Karpas-422 (cell line): ENCODE data around the gene EME2. TPM values are rescaled to one million over a fixed set of nuclear protein-coding genes. Genes with fewer than 3 reads are reported as not detected.
A peak's percentile ranks its signal among the peaks of the same experiment; 100 is the strongest.

Source experiments
- DNase-seq: peaks from one replicate; pipeline ENCODE4 v3.0.0-alpha.2; 2015
- H2AFZ ChIP-seq: fragments of 200-600 bp; sonication (generic); 2 replicates; pipeline ENCODE4 v1.6.1; 2014; ENCODE audit warnings: antibody characterized with exemption, low read length, mixed read lengths
- H3K27ac ChIP-seq: fragments of 200-600 bp; sonication (generic); 2 replicates; pipeline ENCODE4 v1.5.1; 2014; ENCODE audit warnings: mild to moderate bottlenecking, low read length, moderate library complexity
- H3K27me3 ChIP-seq: fragments of 200-600 bp; sonication (generic); 2 replicates; pipeline ENCODE4 v1.6.1; 2014; ENCODE audit warnings: low read length, mixed read lengths
- H3K36me3 ChIP-seq: fragments of 200-600 bp; sonication (generic); 2 replicates; pipeline ENCODE4 v1.6.1; 2014; ENCODE audit warnings: low read length, mixed read lengths; ENCODE audit not compliant: insufficient read depth
- H3K4me1 ChIP-seq: fragments of 200-600 bp; sonication (generic); 2 replicates; pipeline ENCODE4 v1.6.1; 2014; ENCODE audit warnings: mild to moderate bottlenecking, low read length, mixed read lengths
- H3K4me2 ChIP-seq: fragments of 200-600 bp; sonication (generic); 2 replicates; pipeline ENCODE4 v1.6.1; 2014; ENCODE audit warnings: low read length, low read depth, mild to moderate bottlenecking; ENCODE audit not compliant: poor library complexity, severe bottlenecking
- H3K4me3 ChIP-seq: fragments of 200-600 bp; sonication (generic); 2 replicates; pipeline ENCODE4 v1.5.1; 2014; ENCODE audit warnings: mild to moderate bottlenecking, antibody characterized with exemption, low read length, mixed read lengths
- H3K79me2 ChIP-seq: fragments of 200-600 bp; sonication (generic); 2 replicates; pipeline ENCODE4 v1.6.1; 2014; ENCODE audit warnings: mild to moderate bottlenecking, low read length, mixed read lengths
- H3K9ac ChIP-seq: fragments of 200-600 bp; sonication (generic); 2 replicates; pipeline ENCODE4 v1.6.0; 2014; ENCODE audit warnings: low read length
- H3K9me2 ChIP-seq: fragments of 200-600 bp; sonication (generic), shearing (Covaris generic); replicated peaks from 2 replicates; pipeline ENCODE4 v1.6.0; 2014; ENCODE audit warnings: mild to moderate bottlenecking, low read length, moderate library complexity; ENCODE audit not compliant: insufficient read depth
- H3K9me3 ChIP-seq: fragments of 300-700, 200-600 bp; sonication (generic); 2 replicates; pipeline ENCODE4 v1.6.1; 2014; ENCODE audit warnings: low read length, mixed read lengths
- H4K20me1 ChIP-seq: fragments of 200-600 bp; sonication (generic); 2 replicates; pipeline ENCODE4 v1.6.1; 2014; ENCODE audit warnings: mild to moderate bottlenecking, antibody characterized with exemption, low read length, low read depth; ENCODE audit not compliant: insufficient read depth
- total RNA-seq: library from RNA; depleted of rRNA; stranded (reverse); fragments of >200 nt; shearing (Covaris generic); gene quantifications from 2 replicates; pipeline ENCODE4 v1.2.3, GENCODE V29; 2014; ENCODE audit warnings: low replicate concordance

Gene EME2
- total RNA-seq, 1 experiment from 2014 or later, result 7.7 TPM

- Histone ChIP-seq H3K27me3 (no peaks in the 10 kb centered on the region), H4K20me1 (no peaks in the 10 kb centered on the region), H3K27ac (no peak overlapping the region), H2AFZ (no peak overlapping the region), H3K9me3 (no peaks in the 10 kb centered on the region), H3K4me3 (no peak overlapping the region), H3K4me2 (no peak overlapping the region), H3K9me2 (no peaks in the 10 kb centered on the region), H3K9ac (no peak overlapping the region), H3K79me2 (no peaks in the 10 kb centered on the region), H3K4me1 (no peaks in the 10 kb centered on the region), H3K36me3 (no peaks in the 10 kb centered on the region; the same call in 1 of the 2 replicates)
- DNase-seq, result no peak
Observed at GRCh38 chr16:1818204-1818872, 45.7 kb downstream of the EME2 start.

GRCh38 chr16:1818873-1819525 lies 46.4 kb downstream of the EME2 start:
- Histone ChIP-seq H3K9ac (no peak overlapping the region), H3K9me3 (no peaks in the 10 kb centered on the region), H2AFZ (no peak overlapping the region), H4K20me1 (no peaks in the 10 kb centered on the region), H3K36me3 (no peaks in the 10 kb centered on the region), H3K4me2 (no peak overlapping the region), H3K9me2 (no peaks in the 10 kb centered on the region), H3K27me3 (no peaks in the 10 kb centered on the region), H3K79me2 (no peaks in the 10 kb centered on the region), H3K27ac (no peak overlapping the region), H3K4me3 (no peak overlapping the region), H3K4me1 (no peaks in the 10 kb centered on the region; the same call in 1 of the 2 replicates)
- DNase-seq, result no peak

DNA sequence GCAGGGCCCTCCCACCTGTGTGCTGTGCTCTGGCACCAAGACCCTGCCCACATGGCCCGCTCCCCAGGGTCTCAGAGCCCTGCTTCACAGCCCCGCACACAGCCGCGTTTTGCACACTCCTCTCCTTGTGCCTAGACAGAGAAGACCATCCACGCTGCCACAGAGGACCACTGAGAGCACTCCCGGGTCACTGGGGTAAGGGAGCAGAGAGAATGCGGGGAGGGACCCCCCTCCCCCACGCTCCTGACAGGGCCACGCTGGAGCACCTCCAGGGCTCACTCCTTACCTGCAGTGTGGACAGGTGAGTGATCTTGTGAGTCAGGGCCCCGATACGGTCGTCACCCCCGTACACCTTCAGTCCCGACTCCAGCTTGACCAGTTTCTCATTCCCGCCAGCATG lies 47.0 kb downstream of the EME2 start:
- Histone ChIP-seq H4K20me1 (no peaks in the 10 kb centered on the region), H3K4me2 (no peak overlapping the region), H3K9me3 (no peaks in the 10 kb centered on the region), H3K4me1 (no peaks in the 10 kb centered on the region; the same call in 1 of the 2 replicates), H2AFZ (no peak overlapping the region), H3K27me3 (no peaks in the 10 kb centered on the region), H3K9ac (no peak overlapping the region), H3K79me2 (no peaks in the 10 kb centered on the region), H3K27ac (no peak overlapping the region), H3K9me2 (no peaks in the 10 kb centered on the region), H3K36me3 (no peaks in the 10 kb centered on the region), H3K4me3 (no peak overlapping the region)
- no peak for DNase-seq

DNA sequence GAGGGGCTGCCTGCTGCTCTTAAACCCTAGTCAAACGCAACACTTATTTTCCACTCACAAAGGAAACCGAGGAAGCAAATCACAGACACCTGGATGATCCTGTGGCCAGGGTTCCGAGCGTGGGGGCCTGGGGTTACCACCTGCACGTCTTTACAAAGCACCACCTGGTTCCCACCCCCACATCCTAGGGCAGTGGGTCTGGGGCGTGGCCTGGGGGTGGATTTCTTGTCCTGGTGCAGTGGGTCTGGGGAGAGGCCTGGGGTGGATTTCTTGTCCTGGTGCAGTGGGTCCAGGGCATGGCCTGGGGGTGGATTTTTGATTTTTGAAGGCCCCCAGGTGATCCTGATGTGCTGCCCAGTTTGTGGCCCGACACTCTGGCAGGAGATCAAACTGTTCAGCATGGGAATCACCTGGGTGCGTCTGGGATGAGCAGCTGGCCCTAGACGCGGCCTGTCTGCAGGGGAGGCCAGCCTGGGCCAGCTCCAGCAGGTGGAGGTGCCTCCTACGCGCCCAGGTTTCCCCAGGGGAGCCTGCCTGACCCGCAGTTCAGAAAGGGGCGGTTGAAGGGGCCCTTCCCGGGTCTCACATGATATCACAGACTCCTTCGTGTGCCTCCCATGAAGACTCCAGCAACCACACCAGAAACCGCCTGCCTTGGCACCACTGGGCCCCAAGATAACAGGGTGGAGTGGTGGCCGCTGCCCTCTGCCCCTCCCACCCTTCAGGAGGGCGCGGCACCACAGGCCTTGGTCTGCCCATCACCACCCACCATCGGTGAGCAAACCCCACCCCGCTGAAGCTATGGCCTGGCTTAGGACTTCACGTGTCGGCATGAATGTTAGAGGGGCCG lies 47.7 kb downstream of the EME2 start:
- no peaks in the 10 kb centered on the region for H3K36me3 ChIP-seq

DNA sequence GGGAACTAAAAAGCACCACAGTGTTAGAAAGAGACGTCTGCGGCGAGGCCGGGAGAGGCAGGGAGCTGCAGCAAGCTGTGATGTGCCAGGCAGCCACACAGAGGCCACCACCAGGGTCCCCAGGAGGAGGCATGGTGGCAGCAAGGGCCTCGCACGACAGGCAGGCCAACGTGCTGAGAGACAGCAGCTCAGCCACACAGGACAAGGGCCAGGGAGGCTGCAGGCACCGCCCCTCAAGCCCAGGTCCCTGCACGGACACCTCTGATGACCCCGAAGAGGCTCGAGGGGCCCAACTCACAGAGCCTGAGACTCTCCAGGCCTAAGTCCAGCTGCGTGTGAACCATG lies 48.3 kb downstream of the EME2 start:
- Histone ChIP-seq H3K4me2 (no peak overlapping the region), H3K9me3 (no peaks in the 10 kb centered on the region), H3K27ac (no peak overlapping the region), H3K27me3 (no peaks in the 10 kb centered on the region), H3K4me3 (no peak overlapping the region), H2AFZ (no peak overlapping the region), H3K9me2 (no peaks in the 10 kb centered on the region), H3K79me2 (no peaks in the 10 kb centered on the region), H3K9ac (no peak overlapping the region), H3K4me1 (peaks cover 8% of the 10 kb centered on the region), H4K20me1 (no peaks in the 10 kb centered on the region), H3K36me3 (no peaks in the 10 kb centered on the region)
- no peak for DNase-seq

More for the DNA sequence above, 47.7 kb downstream of the EME2 start:
- Histone ChIP-seq H3K27me3 (no peaks in the 10 kb centered on the region), H3K4me2 (no peak overlapping the region), H4K20me1 (no peaks in the 10 kb centered on the region), H3K4me1 (peaks cover 2% of the 10 kb centered on the region), H3K27ac (no peak overlapping the region), H3K9me2 (no peaks in the 10 kb centered on the region), H3K4me3 (no peak overlapping the region), H3K79me2 (no peaks in the 10 kb centered on the region), H3K9ac (no peak overlapping the region), H3K9me3 (no peaks in the 10 kb centered on the region), H2AFZ (no peak overlapping the region)
- no peak for DNase-seq

DNA sequence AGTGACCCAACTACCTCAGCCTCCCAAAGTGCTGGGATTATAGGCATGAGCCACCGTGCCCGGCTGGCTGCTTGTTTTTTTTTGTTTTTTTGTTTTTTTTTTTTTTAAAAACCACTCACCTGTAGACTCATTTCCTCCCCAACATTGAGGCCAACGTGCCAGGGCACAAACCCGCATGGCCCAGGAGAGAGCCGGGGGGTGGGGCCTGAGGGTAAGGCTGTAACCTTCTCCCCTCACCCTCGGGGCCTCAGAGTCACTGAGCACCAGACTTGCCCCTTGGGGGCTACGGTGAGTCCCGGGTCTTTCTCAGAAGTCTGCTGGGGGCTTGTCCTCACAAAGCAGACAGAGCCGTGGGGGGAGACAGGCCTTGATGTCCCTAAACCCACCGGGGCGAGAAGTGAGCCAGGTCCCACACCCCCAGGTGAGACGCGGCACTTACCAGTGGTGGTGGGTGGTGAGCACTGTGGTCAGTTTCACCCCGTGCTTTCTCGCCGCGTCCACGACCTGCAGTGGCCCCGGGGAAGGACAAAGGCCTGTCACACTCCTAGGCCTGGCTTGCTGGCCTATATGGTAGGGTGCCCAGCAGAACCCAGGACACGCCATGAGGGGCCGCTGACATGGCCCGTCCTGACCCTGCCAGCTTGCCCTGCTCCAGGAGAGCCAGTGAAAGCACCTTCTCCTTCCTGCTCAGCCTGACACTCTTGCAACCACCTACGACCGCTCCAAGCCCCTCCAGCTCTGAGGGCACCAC lies 49.4 kb downstream of the EME2 start:
- H3K36me3 ChIP-seq, result no peaks in the 10 kb centered on the region
- no peaks in the 10 kb centered on the region for H3K9me2 ChIP-seq
- H3K4me2 ChIP-seq, result no peak overlapping the region
- H3K79me2 ChIP-seq, result no peaks in the 10 kb centered on the region
- H4K20me1 ChIP-seq, result no peaks in the 10 kb centered on the region
- DNase-seq, result no peak
- H2AFZ ChIP-seq, result no peak overlapping the region
- peaks cover 8% of the 10 kb centered on the region for H3K4me1 ChIP-seq
- no peaks in the 10 kb centered on the region for H3K27me3 ChIP-seq
- H3K9me3 ChIP-seq, result no peaks in the 10 kb centered on the region
- H3K4me3 ChIP-seq, result no peak overlapping the region
- no peak overlapping the region for H3K27ac ChIP-seq
- no peak overlapping the region for H3K9ac ChIP-seq

GRCh38 chr16:1822801-1823200 lies 50.2 kb downstream of the EME2 start:
- Histone ChIP-seq H3K27me3 (no peaks in the 10 kb centered on the region), H4K20me1 (no peaks in the 10 kb centered on the region), H3K9me3 (no peaks in the 10 kb centered on the region), H3K9me2 (no peaks in the 10 kb centered on the region), H3K4me3 (no peak overlapping the region), H3K9ac (no peak overlapping the region), H3K36me3 (no peaks in the 10 kb centered on the region), H3K4me1 (peaks cover 13% of the 10 kb centered on the region), H3K79me2 (peaks cover 6% of the 10 kb centered on the region), H3K4me2 (no peak overlapping the region), H3K27ac (no peak overlapping the region), H2AFZ (no peak overlapping the region)
- no peak for DNase-seq

DNA sequence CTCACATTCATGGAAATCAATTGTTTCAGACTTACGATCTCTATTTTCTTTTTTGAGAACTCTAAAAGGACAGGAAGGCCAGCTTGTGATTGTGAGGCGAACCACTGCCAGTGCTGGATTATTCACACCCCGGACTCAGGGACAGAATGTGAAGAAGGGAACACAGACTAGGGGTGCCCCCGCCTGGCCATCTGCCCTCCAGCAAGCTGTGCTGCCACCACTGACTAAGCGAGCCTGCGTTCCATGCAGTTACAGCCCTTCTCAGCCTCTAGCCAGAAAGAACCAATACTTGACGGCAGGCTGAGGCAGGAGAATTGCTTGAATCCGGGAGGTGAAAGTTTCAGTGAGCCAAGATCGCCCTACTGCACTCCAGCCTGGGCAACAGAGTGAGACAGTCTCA lies 51.2 kb downstream of the EME2 start:
- peaks cover 23% of the 10 kb centered on the region for H3K4me1 ChIP-seq

More for the DNA sequence above, 51.2 kb downstream of the EME2 start:
- H3K4me2 ChIP-seq, result no peak overlapping the region
- no peaks in the 10 kb centered on the region for H3K9me2 ChIP-seq
- H3K36me3 ChIP-seq, result no peaks in the 10 kb centered on the region
- no peaks in the 10 kb centered on the region for H4K20me1 ChIP-seq
- peak; percentile 88 for DNase-seq
- H3K79me2 ChIP-seq, result peaks cover 15% of the 10 kb centered on the region
- no peaks in the 10 kb centered on the region for H3K27me3 ChIP-seq
- H3K9me3 ChIP-seq, result no peaks in the 10 kb centered on the region
- peak overlapping the region; percentile 23; the same call in 1 of the 2 replicates for H3K9ac ChIP-seq
- no peak overlapping the region for H3K4me3 ChIP-seq
- H2AFZ ChIP-seq, result no peak overlapping the region
- no peak overlapping the region for H3K27ac ChIP-seq
